Measurements from ENCODE around the gene GFRA3.
"Not testable (repeated sequence)": the region's sequence is repeated elsewhere in the genome, so short reads cannot be mapped to it uniquely, and the experiment has no call there.

The GFRA3 gene

GRCh38 chr5:138274189-138274853, at the start of gene GFRA3:
Gene GFRA3, minus strand, starts transcription at chr5:138274621. Its CDS starts 197 bp downstream, at chr5:138274424.
- DNase-seq: no peak

- not testable (repeated sequence) for DNase-seq
Observed at GRCh38 chr5:138318211-138318610, 43.8 kb upstream of the GFRA3 start.

GRCh38 chr5:138316355-138316754, 41.9 kb upstream of the GFRA3 start:
- DNase-seq: no peak

- no peak for DNase-seq
Observed at GRCh38 chr5:138315751-138316278, 41.4 kb upstream of the GFRA3 start.

GRCh38 chr5:138305797-138306196, 31.4 kb upstream of the GFRA3 start:
- DNase-seq: no peak

GRCh38 chr5:138303372-138303771, 29.0 kb upstream of the GFRA3 start:
- no peak for DNase-seq

- no peak for DNase-seq
Observed at GRCh38 chr5:138289296-138289695, 14.9 kb upstream of the GFRA3 start.

GRCh38 chr5:138287246-138287645, 12.8 kb upstream of the GFRA3 start:
- no peak for DNase-seq

- DNase-seq: no peak
Observed at GRCh38 chr5:138282920-138283742, 8.7 kb upstream of the GFRA3 start.

- no peak for DNase-seq
Observed at GRCh38 chr5:138280915-138281314, 6.5 kb upstream of the GFRA3 start.

- DNase-seq: no peak
Observed at GRCh38 chr5:138276402-138277054, 2.1 kb upstream of the GFRA3 start.

- DNase-seq: no peak
Observed at GRCh38 chr5:138275895-138276294, 1.5 kb upstream of the GFRA3 start.

GRCh38 chr5:138275379-138275782, 960 bp upstream of the GFRA3 start:
- DNase-seq: no peak

GRCh38 chr5:138273834-138274188, 610 bp downstream of the GFRA3 start:
- no peak for DNase-seq

- no peak for DNase-seq
Observed at GRCh38 chr5:138272681-138273080, 1.7 kb downstream of the GFRA3 start.

GRCh38 chr5:138271281-138271680, 3.1 kb downstream of the GFRA3 start:
- DNase-seq: no peak

GRCh38 chr5:138264183-138264582, 10.2 kb downstream of the GFRA3 start:
- no peak for DNase-seq

- no peak for DNase-seq
Observed at GRCh38 chr5:138263581-138263980, 10.8 kb downstream of the GFRA3 start.

GRCh38 chr5:138258704-138259292, 15.6 kb downstream of the GFRA3 start:
- DNase-seq: no peak

GRCh38 chr5:138257583-138257982, 16.8 kb downstream of the GFRA3 start:
- no peak for DNase-seq

GRCh38 chr5:138252944-138253343, 21.5 kb downstream of the GFRA3 start:
- no peak for DNase-seq

GRCh38 chr5:138247800-138248199, 26.6 kb downstream of the GFRA3 start:
- DNase-seq: not testable (repeated sequence)

- no peak for DNase-seq
Observed at GRCh38 chr5:138246822-138247221, 27.6 kb downstream of the GFRA3 start.

Data from NCI-H1048 (cell line).